NCI-H128 (cell line): Measurements from ENCODE around the gene CBR1.
"Not testable (repeated sequence)": the region's sequence is repeated elsewhere in the genome, so short reads cannot be mapped to it uniquely, and the experiment has no call there.

ENCODE experiments used
- DNase-seq: peaks from one replicate; lab custom pipeline; 2025; ENCODE audit not compliant: unreplicated experiment; lab: John Stamatoyannopoulos, UW

Gene CBR1

DNA sequence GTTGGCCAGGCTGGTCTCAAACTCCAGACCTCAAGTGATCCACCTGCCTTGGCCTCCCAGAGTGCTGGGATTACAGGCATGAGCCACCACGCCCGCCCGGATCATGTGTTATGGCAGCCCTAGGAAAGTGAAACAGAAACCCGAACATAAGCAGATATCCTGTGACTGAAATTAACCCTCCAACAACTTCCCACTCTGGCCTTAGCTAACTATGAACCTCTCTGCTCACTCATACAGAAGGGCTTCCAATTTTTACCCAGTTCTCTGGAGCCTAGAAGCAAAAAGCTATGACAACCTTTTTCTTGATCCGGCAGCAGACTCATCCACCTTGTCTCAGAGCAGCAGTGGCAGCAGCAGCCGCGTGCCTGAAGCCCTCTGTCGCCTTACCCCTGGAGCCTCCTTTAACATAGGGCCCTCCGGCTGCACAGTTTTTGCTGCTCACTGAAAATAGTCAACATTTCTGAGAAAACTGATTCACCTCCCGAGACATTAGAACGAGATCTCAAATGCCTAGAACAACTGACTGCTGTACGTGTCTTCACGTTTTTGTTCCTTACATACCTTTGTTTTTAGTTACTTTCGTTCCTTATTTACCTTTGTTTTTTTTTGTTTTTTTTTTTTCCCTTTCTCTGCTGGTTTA is 9.3 kb downstream of the CBR1 start:
- DNase-seq = no peak

DNA sequence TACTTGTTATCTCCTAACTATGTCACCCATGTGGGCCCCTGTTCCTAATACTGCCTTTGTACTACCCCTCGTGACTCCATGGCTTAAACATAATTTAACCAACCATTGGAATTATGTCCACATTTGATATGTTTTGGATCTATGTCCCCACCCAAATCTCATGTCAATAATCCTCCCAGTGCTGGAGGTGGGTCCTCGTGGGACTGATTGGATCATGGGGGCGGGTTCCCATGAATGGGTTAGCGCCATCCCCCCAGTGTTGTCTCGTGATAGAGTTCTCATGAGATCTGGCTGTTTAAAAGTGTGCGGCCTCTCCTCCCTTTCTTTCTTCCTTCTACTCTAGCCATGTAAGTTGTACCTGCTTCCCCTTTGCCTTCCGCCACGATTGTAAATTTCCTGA is 9.8 kb downstream of the CBR1 start:
- no peak for DNase-seq

DNA sequence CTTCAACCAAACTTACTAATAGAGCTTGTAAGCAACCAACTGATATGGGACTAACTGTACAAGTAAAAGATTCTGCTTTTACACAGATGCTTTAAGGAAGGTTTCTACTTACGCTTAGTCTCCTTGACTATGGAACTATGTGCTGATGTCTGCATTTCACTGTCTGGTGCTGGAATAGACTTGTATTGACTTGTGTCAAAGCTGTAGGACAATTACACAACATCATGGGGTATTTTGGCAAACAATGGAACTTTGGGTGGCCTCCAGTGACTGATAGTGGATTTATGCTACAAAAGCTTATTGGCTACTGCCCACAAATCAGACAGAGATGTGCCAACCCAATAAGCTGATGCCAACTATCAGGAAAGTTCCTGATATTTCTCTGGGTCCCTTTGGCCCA is 10.6 kb downstream of the CBR1 start:
- DNase-seq = no peak

DNA sequence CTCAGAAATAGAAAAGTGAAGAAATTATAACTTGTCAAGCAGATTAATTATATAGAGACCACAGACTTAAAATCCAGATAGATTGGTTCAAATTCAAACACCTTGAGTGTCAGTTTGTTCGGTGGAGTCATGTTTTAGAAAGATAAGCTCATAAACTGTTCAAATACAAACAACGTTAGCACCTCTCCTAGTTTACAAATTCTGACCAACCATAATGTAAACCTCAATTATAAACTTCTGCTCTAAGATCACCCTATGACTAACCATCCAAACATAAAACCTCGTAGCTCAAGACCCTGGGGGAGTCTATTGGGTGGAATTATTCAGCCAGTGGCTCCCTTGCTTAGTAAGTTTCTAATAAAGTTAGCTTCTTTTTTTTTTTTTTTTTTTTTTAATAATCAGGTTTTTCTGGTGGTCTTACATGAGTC is 12.4 kb downstream of the CBR1 start:
- DNase-seq = no peak

DNA sequence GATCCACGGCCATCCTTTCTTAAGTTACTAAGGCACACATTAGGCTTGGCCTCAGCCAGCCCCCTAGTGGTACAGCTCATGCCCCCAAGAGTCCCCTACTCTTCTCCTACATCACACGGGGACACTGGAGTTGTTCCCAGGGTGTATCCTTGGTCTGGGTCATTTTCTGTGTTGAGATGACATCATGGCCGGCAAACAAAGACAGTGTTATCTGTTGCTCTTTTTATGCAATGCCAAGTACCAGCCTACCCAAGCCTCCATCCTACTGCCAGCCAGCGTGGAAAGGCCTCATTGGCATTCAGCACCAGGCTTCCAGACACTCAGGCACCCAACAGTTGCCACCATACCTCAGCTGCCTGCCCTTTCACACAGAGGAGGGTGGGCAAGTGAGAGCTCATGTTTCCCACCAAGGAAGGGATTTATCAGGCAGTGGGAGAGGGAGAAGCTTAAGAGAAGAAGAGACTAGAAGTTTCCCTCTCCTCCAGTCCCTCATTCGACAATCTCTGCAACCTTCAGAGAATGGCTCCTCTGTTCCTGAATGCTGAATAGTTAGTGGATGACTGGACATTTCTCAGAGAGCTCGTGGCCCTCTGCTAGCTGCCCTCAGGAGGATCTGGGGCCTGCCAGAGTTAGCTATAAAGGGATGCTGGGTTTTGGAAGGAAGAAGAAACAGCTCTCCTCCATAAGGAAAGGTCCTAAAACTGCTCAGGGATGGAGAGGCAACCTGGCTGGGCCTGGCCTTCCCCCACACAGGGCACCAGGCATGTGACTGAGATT is 17.7 kb downstream of the CBR1 start:
- no peak for DNase-seq

DNA sequence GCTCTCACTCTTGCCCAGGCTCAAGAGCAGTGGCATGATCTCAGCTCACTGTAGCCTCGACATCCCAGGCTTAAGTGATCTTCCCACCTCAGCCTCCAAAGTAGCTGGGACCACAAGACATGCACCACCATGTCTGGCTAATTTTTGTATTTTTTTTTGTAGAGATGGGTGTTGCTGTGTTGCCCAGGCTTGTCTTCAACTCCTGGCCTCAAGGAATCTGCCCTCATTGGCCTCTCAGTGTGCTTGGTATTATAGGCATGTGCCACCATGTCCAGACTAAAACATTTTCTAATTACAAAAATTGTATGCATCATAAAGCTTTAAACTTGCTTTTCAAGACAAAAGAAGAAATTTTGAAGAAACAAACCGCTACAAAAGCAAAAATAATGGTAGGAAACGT is 20.1 kb downstream of the CBR1 start:
- DNase-seq = no peak

DNA sequence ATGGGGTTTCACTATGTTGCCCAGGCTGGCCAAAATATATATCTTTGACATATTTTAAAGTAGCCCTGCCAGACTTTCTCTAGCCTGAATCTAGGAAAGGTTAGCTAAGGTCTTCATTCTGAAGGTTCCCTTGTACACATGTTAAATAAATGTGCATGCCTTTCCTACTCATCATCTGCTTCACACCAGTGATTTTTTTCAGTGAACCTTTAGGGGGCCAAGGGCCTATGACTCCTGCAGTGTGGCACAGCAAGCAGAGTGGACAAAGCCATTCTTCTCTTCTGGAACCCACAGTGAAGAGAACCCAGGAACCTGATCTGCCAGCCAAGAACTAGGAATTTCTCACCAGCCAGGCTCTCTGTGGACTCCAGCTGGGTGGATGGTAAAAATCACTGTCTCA is 22.9 kb downstream of the CBR1 start:
- DNase-seq = no peak

DNA sequence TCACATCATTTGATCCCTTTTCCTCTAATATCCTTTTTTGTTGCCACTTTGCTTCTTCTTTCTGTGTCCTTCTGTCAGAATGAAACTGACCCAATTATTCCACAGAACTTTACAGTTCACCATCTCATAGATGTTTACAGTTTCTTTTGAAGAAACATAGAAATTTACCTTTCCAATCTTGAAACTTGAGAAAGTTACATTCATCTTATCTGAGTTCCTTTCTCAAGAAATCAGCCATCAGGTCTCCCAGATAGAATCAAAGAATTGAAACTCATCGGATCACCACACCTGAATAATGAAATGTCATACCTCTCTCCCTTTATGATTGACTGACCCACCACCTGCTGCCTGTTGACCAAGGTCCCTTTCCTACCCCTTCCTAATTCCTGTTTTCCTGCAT is 23.7 kb downstream of the CBR1 start:
- no peak for DNase-seq

DNA sequence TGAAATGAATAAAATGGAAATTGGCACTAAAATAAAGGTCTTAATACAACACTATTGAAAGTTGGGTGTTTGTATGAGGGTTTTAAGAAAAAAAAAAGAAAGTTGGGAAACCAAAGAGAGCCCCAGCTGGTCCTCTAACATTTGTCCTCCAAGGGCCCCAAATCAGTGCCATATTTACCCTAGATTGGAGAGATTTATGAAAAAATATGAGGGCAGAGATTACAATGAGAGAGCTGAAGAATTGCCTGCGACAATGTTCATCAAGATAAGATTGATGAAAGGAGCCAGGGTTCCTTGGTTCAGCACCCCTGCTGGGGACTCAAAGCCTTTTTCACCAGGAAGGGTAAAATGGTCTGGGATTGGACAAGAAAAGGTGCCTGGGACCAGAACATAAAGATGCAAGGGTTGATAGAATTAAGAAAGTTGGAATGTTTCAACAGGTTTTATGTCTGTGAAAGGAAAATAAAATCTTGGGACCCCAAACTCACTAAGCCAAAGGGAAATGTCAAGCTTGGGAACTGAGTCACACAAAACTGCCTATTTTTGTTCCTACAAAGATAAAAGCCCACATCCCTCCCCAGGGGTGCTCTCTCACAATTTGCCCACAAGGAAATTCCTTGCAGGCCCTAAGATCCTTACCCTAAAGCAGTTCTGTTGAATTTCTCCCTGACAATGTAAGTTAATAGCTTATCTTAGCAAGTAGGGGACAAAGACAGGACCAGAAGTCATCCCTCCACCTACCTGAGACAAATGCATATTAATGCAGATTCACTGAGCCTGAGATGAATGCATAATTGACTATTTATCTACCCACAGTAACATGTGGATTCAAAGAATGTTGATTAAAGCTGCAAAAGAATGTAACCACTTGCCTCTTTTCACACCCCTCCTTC is 26.8 kb downstream of the CBR1 start:
- no peak for DNase-seq

DNA sequence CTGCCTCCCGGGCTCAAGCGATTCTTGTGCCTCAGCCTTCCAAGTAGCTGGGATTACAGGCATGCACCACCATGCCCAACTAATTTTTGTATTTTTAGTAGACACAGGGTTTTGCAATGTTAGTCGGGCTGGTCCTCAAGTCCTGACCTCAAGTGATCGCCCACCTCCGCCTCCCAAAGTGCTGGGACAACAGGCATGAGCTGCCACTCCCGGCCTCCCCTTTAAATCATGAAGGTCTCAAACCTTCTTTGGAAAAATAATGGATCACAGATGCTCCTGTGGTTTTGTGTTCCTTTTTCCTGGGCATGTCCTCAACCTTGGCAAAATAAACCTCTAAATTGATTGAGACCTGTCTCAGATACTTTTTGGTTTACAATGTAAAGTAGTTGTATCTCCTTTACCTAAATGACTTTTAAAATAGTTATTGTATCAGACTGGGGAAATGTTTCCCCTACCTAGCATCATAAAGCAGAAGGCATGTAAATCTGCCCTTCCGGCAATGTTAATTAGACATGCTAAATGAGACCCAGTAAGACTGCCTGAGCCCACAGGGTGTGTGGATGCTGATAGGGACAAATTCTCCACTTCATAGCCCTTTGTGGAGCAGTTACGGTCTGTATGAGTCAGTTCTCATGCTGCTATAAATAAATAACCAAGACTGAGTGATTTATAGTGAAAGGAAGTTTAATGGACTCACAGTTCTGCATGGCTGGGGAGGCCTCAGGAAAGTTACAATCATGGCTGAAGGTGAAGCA is 27.8 kb downstream of the CBR1 start:
- no peak for DNase-seq

DNA sequence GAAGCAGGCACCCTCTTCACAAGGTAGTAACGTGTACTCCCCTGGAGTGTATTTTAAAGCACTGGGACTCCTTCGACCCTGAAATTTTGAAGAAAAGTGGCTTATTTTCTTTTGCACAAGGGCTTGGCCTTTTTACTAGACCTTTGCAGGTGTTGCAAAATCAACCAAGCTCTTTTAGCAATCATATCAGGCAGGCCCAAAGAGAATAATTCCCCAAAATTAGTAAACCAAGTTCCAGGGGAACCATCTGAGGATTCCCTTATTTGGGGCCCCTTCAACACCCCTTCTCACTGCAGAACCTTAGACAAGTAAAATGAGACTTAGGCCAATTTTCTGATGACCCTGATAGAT is 28.3 kb downstream of the CBR1 start:
- no peak for DNase-seq

DNA sequence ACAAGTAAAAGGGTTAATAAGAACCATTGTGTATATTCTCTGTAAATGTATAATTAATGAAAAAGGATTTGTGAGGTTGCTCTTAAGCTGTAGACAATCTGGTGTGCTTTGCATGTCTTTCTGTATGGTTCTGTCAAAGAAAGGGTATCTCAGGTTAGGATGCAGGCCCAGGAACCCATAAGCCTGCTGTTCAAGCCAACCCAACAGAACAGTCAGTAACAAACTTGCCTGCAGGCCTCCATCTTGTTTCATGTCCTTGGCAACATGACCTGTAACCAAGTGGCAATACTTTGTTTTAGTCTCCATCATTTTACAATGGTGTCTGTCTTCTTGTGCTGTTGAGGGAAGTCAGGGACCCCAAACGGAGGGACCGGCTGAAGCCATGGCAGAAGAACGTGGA is 29.2 kb downstream of the CBR1 start:
- no peak for DNase-seq

DNA sequence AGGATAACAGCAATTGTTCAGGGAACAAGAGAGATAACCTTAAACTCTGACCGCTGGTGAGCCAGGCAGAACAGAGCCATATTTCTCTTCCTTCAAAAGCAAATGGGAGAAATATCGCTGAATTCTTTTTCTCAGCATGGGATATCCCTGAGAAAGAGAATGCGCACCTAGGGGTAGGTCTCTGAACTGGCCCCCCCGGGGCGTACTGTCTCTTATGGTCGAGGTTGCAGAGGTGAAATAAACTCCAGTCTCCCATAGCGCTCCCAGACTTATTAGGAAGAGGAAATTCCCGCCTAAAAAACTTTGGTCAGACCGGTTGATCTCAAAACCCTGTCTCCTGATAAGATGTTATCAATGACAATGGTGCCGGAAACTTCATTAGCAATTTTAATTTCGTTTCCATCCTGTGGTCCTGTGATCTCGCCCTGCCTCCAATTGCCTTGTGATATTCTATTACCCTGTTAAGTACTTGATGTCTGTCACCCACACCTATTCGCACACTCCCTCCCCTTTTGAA is 29.9 kb downstream of the CBR1 start:
- DNase-seq = not testable (repeated sequence)

DNA sequence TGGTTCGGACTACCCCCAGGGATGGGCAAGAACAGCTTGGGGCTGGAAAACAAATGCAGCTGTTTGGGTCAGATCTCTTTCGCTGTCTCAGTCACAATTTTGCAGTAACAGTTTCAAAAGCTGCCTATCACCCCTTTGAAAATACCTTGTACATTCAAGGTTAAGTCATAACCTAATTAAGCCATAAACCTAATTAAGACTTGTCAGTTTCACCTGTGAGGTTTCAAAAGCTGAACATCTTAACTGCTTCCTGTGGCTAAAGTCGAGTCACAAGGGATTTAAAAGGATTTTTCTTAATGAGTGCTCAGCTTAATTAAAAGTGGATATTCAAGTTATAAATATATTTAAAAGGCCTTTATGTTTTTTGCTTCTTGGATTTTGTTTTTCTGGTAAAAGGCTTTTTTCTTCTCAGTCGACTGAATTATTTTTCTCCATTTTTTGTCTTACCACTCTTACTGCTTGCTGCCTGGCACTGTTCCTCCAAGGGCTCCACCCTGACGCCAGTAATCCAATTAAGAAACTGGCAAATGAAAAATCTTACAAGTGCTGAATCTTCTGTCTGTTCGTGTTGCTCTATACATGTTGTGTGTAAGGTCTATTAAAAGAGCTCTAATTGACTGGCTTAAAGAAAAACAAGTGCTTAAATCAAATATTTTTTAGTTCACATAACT is 31.3 kb downstream of the CBR1 start:
- DNase-seq = no peak

DNA sequence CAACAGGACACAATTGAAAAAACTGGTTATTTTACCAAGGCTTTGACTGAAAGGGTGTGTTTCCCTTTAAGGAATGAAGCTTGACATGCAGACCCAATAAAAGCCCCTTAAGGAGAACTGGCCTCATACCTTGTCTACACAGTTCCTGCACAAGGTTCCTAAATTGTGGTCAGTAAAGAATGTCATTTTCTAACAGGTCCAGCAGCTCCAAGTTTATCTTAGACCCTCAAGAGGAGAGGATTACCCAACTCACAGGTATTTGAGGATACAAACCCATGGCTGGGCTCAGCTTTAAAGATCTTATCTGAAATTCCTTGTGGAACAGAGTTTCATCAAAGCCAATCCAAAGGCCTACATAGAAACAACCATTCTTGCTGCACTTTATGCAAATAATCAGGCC is 33.6 kb downstream of the CBR1 start:
- DNase-seq = no peak

DNA sequence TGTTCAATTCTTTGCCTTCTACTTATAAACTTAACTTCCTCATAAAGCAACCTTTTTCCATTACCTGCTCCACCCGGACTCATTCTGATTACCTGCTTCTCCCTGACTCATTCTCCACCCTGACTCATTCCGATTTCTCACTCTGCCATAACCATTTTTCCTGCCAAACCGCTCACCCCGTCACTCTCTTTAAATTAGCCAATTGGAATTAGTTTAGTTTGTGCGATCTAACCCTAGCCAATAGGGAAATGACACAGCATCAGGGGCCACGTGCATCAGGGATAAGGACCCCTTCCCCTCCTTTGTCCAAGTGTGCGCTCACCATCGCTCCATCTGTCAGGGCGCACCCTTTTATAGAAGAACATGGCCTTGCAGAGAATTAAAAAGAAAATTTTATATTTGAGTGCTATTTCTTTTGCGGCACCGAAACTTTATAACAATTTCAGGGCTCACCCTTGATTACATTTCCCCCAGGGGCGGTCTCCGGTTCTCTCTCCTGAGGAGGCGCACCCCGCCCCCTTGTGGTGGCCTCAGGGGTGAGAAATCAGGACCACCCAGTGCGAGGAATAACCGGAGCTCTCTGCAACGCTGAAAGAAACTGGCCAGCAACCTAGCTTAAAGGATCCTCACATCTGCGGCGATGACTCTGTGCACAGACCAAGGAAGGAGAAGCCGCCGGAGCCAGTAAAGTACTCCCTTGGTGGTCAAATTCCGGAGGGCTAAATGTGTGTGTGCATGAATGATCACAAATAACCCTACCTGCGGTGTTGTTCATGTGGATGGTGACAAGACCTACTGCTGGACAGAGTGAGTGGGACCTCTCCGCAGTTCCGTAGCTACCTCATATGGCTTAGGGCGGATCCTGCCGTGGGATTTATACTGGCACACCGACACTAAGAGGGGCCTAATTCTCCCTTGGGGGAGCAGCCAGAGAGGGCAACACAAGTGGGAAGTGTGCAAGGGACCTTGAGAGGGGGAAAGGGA is 34.8 kb downstream of the CBR1 start:
- no peak for DNase-seq

DNA sequence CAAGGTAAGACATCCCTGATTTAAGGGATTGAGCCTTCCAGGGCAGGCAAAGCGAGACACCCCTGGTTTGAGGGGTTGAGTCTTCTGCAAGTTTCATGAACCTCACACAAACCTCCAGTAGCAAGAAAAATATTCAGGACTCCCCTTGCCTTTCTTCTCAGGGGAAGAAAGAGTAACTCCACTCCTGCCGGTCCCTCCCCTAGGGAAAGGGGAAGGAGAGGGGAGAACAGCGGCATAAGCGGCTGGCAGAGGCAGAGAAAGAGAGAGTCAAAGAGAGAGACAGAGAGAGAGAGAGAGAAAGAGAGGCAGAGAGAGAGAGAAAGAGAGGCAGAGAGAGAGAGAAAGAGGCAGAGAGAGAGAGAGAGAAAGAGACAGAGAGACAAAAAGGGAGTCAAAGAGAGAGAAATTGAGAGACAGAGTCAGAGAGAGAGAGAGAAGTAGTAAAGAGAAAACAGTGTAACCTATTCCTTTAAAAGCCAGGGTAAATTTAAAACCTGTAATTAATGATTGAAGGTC is 35.6 kb downstream of the CBR1 start:
- no peak for DNase-seq

DNA sequence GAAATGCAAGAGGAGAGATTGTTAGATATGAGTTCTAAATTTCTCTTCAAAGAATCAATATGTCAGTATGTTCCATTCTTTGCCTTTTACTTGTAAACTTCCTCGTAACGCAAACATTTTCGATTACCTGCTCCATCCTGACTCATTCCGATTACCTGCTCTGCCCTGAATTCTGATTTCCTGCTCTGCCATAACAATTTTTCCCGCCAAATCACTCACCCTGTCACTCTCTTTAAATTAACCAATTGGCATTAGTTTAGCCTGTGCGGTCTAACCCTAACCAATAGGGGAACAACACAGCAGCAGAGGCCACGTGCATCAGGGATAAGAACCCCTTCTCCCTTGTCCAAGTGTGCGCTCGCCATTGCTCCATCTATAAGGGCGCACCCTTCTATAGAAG is 40.0 kb downstream of the CBR1 start:
- DNase-seq = no peak

DNA sequence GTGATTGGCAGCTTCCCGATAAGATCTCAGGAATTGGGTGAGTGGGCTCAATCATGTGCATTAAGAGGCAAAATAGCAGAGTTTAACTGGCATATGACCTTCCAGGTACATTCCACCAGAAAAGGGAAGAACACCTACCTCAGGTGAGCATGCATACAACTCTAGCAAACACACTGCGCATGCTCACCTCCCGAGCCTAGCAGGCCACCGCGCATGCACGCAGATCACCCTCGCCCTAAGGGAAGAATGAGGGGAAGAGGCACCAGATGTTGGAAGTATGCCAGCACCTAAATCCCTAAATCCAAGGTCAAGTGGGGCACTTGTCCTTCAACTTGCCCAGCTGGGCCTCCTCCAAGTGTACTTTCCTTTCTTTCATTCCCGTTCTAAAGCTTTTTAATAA is 41.4 kb downstream of the CBR1 start:
- no peak for DNase-seq
